ENCODE results near the gene SLC5A10. TPM values are rescaled to one million over a fixed set of nuclear protein-coding genes. Genes with fewer than 3 reads are reported as not detected.
"Not testable (repeated sequence)": the region's sequence is repeated elsewhere in the genome, so short reads cannot be mapped to it uniquely, and the experiment has no call there.

SLC5A10 gene
- total RNA-seq, 2 experiments from 2014 or later = not detected

DNA sequence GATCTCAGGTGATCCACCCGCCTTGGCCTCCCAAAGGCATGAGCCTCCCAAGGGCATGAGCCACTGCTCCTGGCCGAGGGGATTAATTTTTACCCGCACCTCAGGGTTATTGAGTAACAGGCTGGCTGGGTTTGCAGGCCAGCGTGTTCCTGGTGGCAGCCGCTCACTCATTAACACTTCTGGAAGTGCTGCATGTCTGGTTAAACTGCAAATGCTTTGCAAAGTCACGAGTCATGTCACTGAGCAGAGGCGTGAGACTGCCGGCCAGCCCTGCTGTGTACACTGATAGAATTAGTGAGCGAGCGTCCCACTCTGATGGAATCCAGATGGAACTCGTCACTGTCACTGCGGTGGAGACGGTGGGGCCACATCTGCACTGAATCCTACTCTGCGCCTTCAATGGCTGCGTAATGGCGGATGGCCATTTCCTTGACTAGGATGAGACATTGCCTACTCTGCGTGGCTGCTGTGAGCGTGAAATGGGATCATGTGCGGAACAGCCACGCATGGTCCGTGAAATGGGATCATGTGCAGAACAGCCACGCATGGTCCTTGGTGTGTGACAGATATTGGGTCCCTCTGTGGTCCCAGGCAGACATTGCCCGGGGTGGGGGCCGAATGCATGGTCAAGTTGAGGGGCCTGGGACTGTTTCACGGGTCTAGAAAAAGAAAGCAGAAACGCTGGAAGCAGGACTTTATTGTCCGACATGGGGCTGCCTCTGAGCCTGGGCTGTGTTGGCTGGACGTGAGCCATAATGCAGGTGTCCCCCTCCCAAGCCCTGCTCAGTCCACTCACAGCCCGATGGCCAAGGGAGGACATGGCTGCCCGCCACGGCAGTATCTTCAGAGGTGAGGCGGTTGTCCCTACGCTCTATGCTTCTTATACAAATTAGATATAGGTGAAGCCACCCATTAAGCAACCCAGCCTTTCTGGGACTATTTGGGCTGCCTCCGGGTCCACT is 740 bp upstream of the SLC5A10 start:
- no peak for DNase-seq
- H3K9me3 Mint-ChIP-seq = no peaks in the 10 kb centered on the region
- peaks cover 13% of the 10 kb centered on the region for H3K4me1 Mint-ChIP-seq
- H3K27ac Mint-ChIP-seq = no peak overlapping the region
- no peaks in the 10 kb centered on the region for H3K36me3 Mint-ChIP-seq (ENCODE audit: low read depth)
- H3K27me3 Mint-ChIP-seq = peaks cover 29% of the 10 kb centered on the region
- H3K4me3 Mint-ChIP-seq = no peak overlapping the region
- ChIA-PET POLR2A (no interaction called here), CTCF (no interaction called here)

DNA sequence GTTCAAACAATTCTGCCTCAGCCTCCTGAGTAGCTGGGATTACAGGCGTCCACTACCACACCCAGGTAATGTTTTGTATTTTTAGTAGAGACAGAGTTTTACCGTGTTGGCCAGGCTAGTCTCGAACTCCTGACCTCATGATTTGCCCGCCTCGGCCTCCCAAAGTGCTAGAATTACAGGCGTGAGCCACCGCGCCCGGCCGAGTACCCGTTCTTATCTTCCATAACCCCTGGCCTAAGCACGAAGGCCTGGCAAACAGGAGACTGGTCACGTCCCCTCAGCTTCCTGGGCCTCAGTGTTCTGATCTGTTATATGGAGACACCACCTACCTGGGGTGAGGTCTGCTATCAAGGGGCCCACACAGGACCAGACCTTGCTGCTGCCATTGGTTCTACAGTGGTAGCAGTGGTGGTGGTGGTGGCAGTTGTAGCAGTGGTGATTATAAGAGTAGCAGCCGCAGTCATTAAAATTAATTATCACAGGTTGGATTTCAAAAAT is 1.3 kb downstream of the SLC5A10 start:
- Mint-ChIP-seq H3K36me3 (ENCODE audit: low read depth) (no peaks in the 10 kb centered on the region), H3K9me3 (no peaks in the 10 kb centered on the region), H3K27ac (no peak overlapping the region), H3K4me3 (no peak overlapping the region), H3K27me3 (peaks cover 17% of the 10 kb centered on the region), H3K4me1 (peaks cover 15% of the 10 kb centered on the region)
- POLR2A ChIA-PET = no interaction called here
- CTCF ChIA-PET = no interaction called here
- DNase-seq = no peak

DNA sequence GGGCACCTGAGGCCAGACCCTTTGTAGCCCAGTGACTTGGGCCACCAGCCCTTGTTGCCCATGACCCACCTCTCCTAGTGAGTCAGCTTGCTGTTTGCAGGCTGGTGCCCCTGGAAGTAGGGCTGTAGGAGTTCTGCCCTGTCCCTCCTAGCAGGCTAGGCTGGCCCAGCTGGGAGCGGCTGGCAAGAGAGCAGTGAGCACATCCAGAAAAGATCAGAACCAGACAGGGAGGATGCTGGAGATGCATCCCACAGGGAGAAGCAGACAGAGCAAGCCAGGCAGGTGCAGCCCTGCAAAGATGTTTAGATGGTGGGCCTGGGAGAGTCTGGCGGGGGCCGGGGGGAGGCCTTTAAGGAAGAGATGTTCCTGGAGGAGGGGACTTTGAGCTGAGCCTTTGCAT is 2.4 kb downstream of the SLC5A10 start:
- no peak for DNase-seq
- CTCF ChIA-PET = interaction anchor here (0.8 to 2.4 kb wide), 3 partner anchors 31 to 329 kb away, joined by 3 to 13 read pairs (median 3); no protein-coding TSS in a partner anchor
- H3K4me1 Mint-ChIP-seq = peaks cover 15% of the 10 kb centered on the region
- no peak overlapping the region for H3K4me3 Mint-ChIP-seq
- no peak overlapping the region for H3K27ac Mint-ChIP-seq
- no peaks in the 10 kb centered on the region for H3K9me3 Mint-ChIP-seq
- H3K27me3 Mint-ChIP-seq = peaks cover 17% of the 10 kb centered on the region
- POLR2A ChIA-PET = interaction anchor here (1.2 kb wide), 1 partner anchor 8 kb away, joined by 3 read pairs; no protein-coding TSS in a partner anchor
- no peaks in the 10 kb centered on the region for H3K36me3 Mint-ChIP-seq (ENCODE audit: low read depth)

DNA sequence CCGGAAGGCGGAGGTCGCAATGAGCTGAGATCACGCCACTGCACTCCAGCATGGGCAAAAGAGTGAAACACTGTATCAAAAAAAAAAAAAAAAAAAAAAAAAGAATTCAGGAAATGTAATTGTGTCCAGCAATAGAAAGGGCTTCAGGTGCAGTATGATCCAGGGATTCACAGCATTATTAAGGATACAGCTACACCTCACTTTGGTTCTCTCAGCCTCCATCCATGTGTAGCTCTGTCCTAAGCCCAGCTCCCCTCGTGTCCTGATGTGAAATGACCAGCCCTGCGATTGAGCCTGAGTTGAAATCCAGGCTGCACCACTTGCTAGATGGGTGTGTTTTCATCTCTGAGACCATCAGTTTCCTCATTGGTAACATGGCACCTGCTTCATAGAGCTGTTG is 3.0 kb downstream of the SLC5A10 start:
- ChIA-PET POLR2A (interaction anchor here (1.2 to 2.3 kb wide), 2 partner anchors 9 to 54 kb away, joined by 3 to 9 read pairs; no protein-coding TSS in a partner anchor), CTCF (interaction anchor here (0.8 to 2.4 kb wide), 6 partner anchors 19 to 329 kb away, joined by 3 to 13 read pairs (median 3); no protein-coding TSS in a partner anchor)
- peaks cover 15% of the 10 kb centered on the region for H3K4me1 Mint-ChIP-seq
- H3K4me3 Mint-ChIP-seq = no peak overlapping the region
- H3K9me3 Mint-ChIP-seq = no peaks in the 10 kb centered on the region
- no peaks in the 10 kb centered on the region for H3K36me3 Mint-ChIP-seq (ENCODE audit: low read depth)
- peaks cover 13% of the 10 kb centered on the region for H3K27me3 Mint-ChIP-seq
- DNase-seq = no peak
- no peak overlapping the region for H3K27ac Mint-ChIP-seq

DNA sequence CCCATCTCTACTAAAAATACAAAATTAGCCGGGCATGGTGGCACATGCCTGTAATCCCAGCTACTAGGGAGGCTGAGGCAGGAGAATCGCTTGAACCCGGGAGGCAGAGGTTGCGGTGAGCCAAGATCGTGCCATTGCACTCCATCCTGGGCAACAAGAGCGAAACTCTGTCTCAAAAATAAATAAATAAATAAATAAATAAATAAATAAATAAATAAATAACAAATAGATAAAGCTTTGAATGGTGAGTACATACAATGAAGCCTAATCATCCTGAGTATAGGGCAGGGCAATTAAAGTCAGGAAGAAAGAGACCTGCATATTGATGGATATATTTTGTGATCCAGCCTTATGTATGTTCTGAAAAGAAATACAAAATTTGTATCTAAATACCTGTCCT is 4.1 kb downstream of the SLC5A10 start:
- H3K4me3 Mint-ChIP-seq; H3K27ac Mint-ChIP-seq; H3K36me3 Mint-ChIP-seq (ENCODE audit: low read depth); H3K9me3 Mint-ChIP-seq; DNase-seq; H3K27me3 Mint-ChIP-seq: not testable (repeated sequence)
- ChIA-PET POLR2A (interaction anchor here (1.3 to 2.3 kb wide), 2 partner anchors 24 to 55 kb away, joined by 3 to 9 read pairs; no protein-coding TSS in a partner anchor), CTCF (interaction anchor here (1.1 to 2.4 kb wide), 3 partner anchors 21 to 330 kb away, joined by 3 to 13 read pairs (median 4); no protein-coding TSS in a partner anchor)
- H3K4me1 Mint-ChIP-seq = peaks cover 17% of the 10 kb centered on the region

DNA sequence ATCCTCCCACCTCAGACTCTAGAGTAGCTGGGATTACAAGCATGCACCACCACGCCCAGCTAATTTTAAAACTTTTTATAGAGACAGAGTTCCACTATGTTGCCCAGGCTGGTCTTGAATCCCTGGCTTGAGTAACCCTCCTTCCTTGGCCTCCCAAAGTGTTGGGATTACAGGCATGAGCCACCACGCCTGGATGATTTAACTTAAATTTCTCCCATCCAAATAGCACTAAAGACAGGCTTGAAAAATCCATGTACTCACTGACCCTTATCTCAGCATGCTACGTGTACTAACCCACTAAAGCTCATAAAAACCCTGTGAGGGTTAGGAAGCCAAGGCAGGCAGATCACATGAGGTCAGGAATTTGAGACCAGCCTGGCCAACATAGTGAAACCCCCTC is 4.6 kb downstream of the SLC5A10 start:
- H3K27me3 Mint-ChIP-seq = peaks cover 6% of the 10 kb centered on the region
- H3K9me3 Mint-ChIP-seq = no peaks in the 10 kb centered on the region
- peaks cover 17% of the 10 kb centered on the region for H3K4me1 Mint-ChIP-seq
- ChIA-PET CTCF (interaction anchor here (2.4 kb wide), 1 partner anchor 331 kb away, joined by 13 read pairs; no protein-coding TSS in a partner anchor), POLR2A (interaction anchor here (1.3 to 2.3 kb wide), 2 partner anchors 24 to 56 kb away, joined by 3 to 9 read pairs; no protein-coding TSS in a partner anchor)
- DNase-seq = no peak
- no peak overlapping the region for H3K4me3 Mint-ChIP-seq
- H3K36me3 Mint-ChIP-seq (ENCODE audit: low read depth) = no peaks in the 10 kb centered on the region
- H3K27ac Mint-ChIP-seq = no peak overlapping the region

DNA sequence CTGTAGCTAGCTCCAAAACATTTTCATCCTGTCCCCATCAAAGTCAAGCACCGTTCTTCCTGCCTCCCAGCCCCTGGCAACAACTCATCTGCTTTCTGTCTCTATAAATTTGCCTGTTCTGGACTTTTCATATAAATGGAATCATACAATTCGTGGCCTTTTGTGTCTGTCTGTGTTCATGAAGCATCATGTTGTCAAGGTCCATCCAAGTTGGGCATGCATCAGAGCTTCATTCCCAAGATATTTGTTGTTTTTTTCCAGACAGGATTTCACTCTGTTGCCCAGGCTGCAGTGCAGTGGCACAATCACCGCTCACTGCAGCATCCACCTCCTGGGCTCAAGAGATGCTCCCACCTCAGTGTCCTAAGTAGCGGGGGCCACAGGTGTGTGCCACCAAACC is 5.9 kb downstream of the SLC5A10 start:
- Mint-ChIP-seq H3K36me3 (ENCODE audit: low read depth) (no peaks in the 10 kb centered on the region), H3K27me3 (peaks cover 6% of the 10 kb centered on the region), H3K4me3 (no peak overlapping the region), H3K27ac (no peak overlapping the region), H3K9me3 (no peaks in the 10 kb centered on the region), H3K4me1 (peaks cover 20% of the 10 kb centered on the region)
- ChIA-PET CTCF (no interaction called here), POLR2A (no interaction called here)
- DNase-seq = no peak

DNA sequence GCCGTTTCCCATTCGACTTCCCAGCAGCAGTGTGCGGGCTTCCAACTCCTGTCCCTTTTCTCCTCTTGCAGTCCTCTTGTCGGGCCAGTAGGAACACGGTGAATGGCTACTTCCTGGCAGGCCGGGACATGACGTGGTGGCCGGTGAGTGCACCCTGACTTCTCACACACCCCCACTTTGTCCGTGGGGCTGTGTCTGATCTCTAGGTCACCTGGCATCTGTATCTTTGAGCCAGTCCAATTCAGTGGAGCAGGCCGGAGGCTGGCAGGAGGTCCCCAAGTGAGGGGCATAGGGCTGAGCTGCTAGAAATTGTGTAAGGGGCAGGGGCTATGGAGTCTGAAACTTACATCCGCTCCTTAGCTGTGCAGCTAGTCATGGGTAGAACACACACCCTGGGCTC is 6.6 kb downstream of the SLC5A10 start:
- Mint-ChIP-seq H3K36me3 (ENCODE audit: low read depth) (no peaks in the 10 kb centered on the region), H3K4me1 (peaks cover 20% of the 10 kb centered on the region), H3K4me3 (no peak overlapping the region), H3K27ac (no peak overlapping the region), H3K27me3 (peaks cover 4% of the 10 kb centered on the region), H3K9me3 (no peaks in the 10 kb centered on the region)
- no peak for DNase-seq
- ChIA-PET CTCF (interaction anchor here (1.0 kb wide), 1 partner anchor 9 kb away, joined by 3 read pairs; no protein-coding TSS in a partner anchor), POLR2A (no interaction called here)

DNA sequence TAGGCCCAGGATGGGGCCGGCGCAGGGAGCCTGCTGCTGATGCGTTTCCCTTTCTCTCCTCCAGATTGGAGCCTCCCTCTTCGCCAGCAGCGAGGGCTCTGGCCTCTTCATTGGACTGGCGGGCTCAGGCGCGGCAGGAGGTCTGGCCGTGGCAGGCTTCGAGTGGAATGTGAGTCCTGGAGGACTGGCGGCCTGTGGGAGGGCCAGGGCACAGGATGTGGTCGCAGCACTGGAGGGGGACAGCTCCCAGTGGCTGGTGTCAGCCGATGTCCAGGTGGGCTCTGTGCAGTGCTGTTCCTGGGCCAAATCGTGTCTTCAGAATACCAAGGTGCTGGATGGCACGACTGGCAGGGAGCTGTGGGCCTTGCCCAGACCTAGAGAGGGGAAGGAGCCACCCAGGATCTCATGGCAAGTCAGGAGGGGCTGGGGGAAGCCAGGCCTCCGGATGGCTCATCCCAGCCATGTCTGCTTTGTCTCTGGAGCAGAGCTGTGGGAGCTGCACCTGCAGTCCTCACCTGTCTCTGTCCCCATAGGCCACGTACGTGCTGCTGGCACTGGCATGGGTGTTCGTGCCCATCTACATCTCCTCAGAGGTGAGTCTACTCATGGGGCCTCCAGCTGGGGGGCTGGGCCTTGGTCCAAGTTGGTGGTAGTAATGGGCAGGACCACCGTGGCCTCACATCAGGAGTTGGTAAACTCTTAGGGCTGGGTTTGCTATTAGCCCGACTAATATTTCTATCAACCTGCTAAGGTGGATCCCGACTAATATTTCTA is 7.3 kb downstream of the SLC5A10 start:
- CTCF ChIA-PET = interaction anchor here (0.9 to 2.5 kb wide), 3 partner anchors 8 to 15 kb away, joined by 3 to 25 read pairs (median 3); no protein-coding TSS in a partner anchor
- peaks cover 2% of the 10 kb centered on the region for H3K27me3 Mint-ChIP-seq
- POLR2A ChIA-PET = interaction anchor here (1.6 kb wide), 1 partner anchor 45 kb away, joined by 4 read pairs; the partner anchor contains the start of gene FAM83G
- no peaks in the 10 kb centered on the region for H3K36me3 Mint-ChIP-seq (ENCODE audit: low read depth)
- no peak overlapping the region for H3K4me3 Mint-ChIP-seq
- no peak overlapping the region for H3K27ac Mint-ChIP-seq
- H3K9me3 Mint-ChIP-seq = no peaks in the 10 kb centered on the region
- peaks cover 18% of the 10 kb centered on the region for H3K4me1 Mint-ChIP-seq
- DNase-seq = no peak

DNA sequence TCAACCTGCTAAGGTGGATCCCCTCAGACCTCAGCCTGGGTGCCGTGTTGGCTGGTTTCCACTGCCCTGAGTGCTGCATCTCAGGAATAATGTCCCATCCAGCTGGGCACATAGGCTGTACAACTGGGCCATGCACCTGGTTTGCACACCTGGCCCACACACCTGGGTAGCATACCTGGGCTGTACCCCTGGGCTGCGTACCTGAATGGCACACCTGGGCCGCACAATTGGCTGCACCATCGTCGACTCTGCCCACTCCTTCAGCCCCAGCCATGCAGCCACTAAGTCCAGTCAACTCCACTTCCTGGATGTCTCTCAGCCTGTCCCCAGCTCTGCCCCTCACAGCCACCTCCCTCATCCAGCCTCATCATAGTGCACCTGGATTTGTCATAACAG is 7.9 kb downstream of the SLC5A10 start:
- Mint-ChIP-seq H3K27ac (no peak overlapping the region), H3K27me3 (peaks cover 2% of the 10 kb centered on the region), H3K4me1 (peaks cover 15% of the 10 kb centered on the region)

DNA sequence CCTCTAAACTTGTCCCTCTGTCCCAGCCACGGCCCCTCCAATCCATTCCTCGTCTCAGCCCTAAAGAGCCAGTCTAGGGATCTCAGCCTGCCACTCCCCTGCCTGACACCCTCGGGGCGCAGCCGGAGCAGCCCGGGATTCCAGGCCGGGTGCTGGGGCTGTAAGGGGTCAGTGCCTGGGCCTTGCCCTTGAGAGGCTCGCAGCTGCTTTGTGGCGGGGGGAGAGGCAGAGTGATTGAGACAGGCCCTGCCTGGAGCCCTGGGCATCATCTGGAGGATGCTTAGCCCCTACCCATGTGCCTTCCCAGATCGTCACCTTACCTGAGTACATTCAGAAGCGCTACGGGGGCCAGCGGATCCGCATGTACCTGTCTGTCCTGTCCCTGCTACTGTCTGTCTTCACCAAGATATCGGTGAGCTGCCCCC is 8.3 kb downstream of the SLC5A10 start:
- peaks cover 12% of the 10 kb centered on the region for H3K4me1 Mint-ChIP-seq
- H3K27me3 Mint-ChIP-seq = peaks cover 2% of the 10 kb centered on the region
- H3K27ac Mint-ChIP-seq = no peak overlapping the region
- no peak overlapping the region for H3K4me3 Mint-ChIP-seq
- no peaks in the 10 kb centered on the region for H3K9me3 Mint-ChIP-seq
- DNase-seq = no peak
- CTCF ChIA-PET = interaction anchor here (1.1 to 2.5 kb wide), 13 partner anchors 14 to 334 kb away, joined by 4 to 25 read pairs (median 9); partner anchors contain the start of genes FAM83G and PRPSAP2
- POLR2A ChIA-PET = interaction anchor here (1.6 kb wide), 1 partner anchor 44 kb away, joined by 4 read pairs; the partner anchor contains the start of gene FAM83G
- H3K36me3 Mint-ChIP-seq (ENCODE audit: low read depth) = no peaks in the 10 kb centered on the region

More for the DNA sequence above, 7.9 kb downstream of the SLC5A10 start:
- ChIA-PET POLR2A (interaction anchor here (1.6 kb wide), 1 partner anchor 45 kb away, joined by 4 read pairs; the partner anchor contains the start of gene FAM83G), CTCF (interaction anchor here (0.9 to 2.5 kb wide), 7 partner anchors 10 to 334 kb away, joined by 3 to 25 read pairs (median 9); partner anchors contain the start of genes FAM83G and PRPSAP2)
- Mint-ChIP-seq H3K9me3 (no peaks in the 10 kb centered on the region), H3K4me3 (no peak overlapping the region), H3K36me3 (ENCODE audit: low read depth) (no peaks in the 10 kb centered on the region)
- no peak for DNase-seq

Measured in activated CD4-positive, alpha-beta memory T cell treated with anti-CD3 and anti-CD28 coated beads, Interleukin-2, amount 10 ng/mL, durations not matched to agents 7 days and 5 days (primary cell).